H1 (cell line): ENCODE data around the gene KLK5. TPM values are rescaled to one million over a fixed set of nuclear protein-coding genes. Genes with fewer than 3 reads are reported as not detected.

Source experiments
- CTCF ChIA-PET: fragments of 300-600 bp; sonication (Branson Sonifier 250); formaldehyde crosslinking; loops from one replicate; lab custom pipeline; 2021; ENCODE audit not compliant: partially characterized antibody; lab: Charles Lee
- POLR2A ChIA-PET: fragments of 300-600 bp; sonication (Branson Sonifier 250); formaldehyde crosslinking; loops from one replicate; lab custom pipeline; 2021; ENCODE audit warnings: inconsistent platforms; ENCODE audit not compliant: partially characterized antibody; lab: Charles Lee
- DNase-seq, 2 experiments: peaks; one replicate each; pipeline versions ENCODE4 v3.0.0 to v3.0.0-alpha.2; 2010 to 2022; ENCODE audit warnings: low spot score in 2 of 2, low read depth in 1 of 2, mixed read lengths in 1 of 2
- FAIRE-seq: peaks from 2 replicates; lab custom pipeline; 2011; peaks lifted over from hg19 to GRCh38; lab: Jason Lieb, UNC
- H2AFZ ChIP-seq: 2 replicates; pipeline ENCODE4 v1.8.1; 2012; ENCODE audit warnings: low read length, inconsistent platforms
- H2AK5ac ChIP-seq: 2 replicates; pipeline ENCODE4 v1.6.1; 2013; ENCODE audit warnings: low read depth, low read length
- H2BK120ac ChIP-seq: replicated peaks from 2 replicates; pipeline ENCODE3; 2013; ENCODE audit warnings: low read depth, low read length, inconsistent platforms
- H2BK12ac ChIP-seq: 2 replicates; pipeline ENCODE4 v1.6.1; 2013; ENCODE audit warnings: low read depth, low read length
- H2BK15ac ChIP-seq: 2 replicates; pipeline ENCODE4 v1.6.1; 2013; ENCODE audit warnings: low read length
- H2BK20ac ChIP-seq: 2 replicates; pipeline ENCODE4 v1.6.1; 2013; ENCODE audit warnings: low read length
- H2BK5ac ChIP-seq: 2 replicates; pipeline ENCODE4 v1.6.1; 2013; ENCODE audit warnings: low read depth, low read length
- H3K14ac ChIP-seq: 2 replicates; pipeline ENCODE4 v1.6.1; 2013; ENCODE audit warnings: inconsistent platforms; ENCODE audit not compliant: insufficient read length
- H3K18ac ChIP-seq: 2 replicates; pipeline ENCODE4 v1.6.1; 2013; ENCODE audit warnings: low read length; ENCODE audit errors: extremely low read depth
- H3K23ac ChIP-seq: 2 replicates; pipeline ENCODE4 v1.6.1; 2013; ENCODE audit warnings: inconsistent platforms; ENCODE audit not compliant: insufficient read length
- H3K23me2 ChIP-seq: 2 replicates; pipeline ENCODE4 v1.6.1; 2013; ENCODE audit warnings: low read depth, low read length
- H3K27ac ChIP-seq: 2 replicates; pipeline ENCODE4 v1.6.1; 2011; ENCODE audit warnings: low read depth, low read length, inconsistent platforms
- H3K27me3 ChIP-seq, 4 experiments: replicated peaks in 1 of 4; 1 replicate in 1 of 4; 2 replicates in 3 of 4; pipeline versions ENCODE4 v1.6.1 to v1.8.1; 2011 to 2013; ENCODE audit warnings: low read length in 3 of 4, mild to moderate bottlenecking in 3 of 4, inconsistent platforms in 2 of 4, mixed read lengths in 2 of 4, moderate library complexity in 1 of 4; ENCODE audit not compliant: control insufficient read depth in 3 of 4, insufficient read depth in 3 of 4; ENCODE audit errors: extremely low read depth in 1 of 4
- H3K36me3 ChIP-seq, 4 experiments: 2 replicates each; pipeline versions ENCODE4 v1.6.1 to v1.8.1; 2011 to 2013; ENCODE audit warnings: mild to moderate bottlenecking in 4 of 4, low read length in 3 of 4, moderate library complexity in 2 of 4, control low read depth in 1 of 4, inconsistent platforms in 1 of 4; ENCODE audit not compliant: insufficient read depth in 4 of 4, control insufficient read depth in 2 of 4
- H3K4ac ChIP-seq: replicated peaks from 2 replicates; pipeline ENCODE3; 2013; ENCODE audit warnings: low read length, low read depth, mixed read lengths, inconsistent platforms; ENCODE audit not compliant: insufficient read length
- H3K4me1 ChIP-seq, 4 experiments: replicated peaks in 1 of 4; 1 replicate in 1 of 4; 2 replicates in 3 of 4; pipeline versions ENCODE4 v1.6.1 to v1.8.1; 2011 to 2013; ENCODE audit warnings: low read length in 3 of 4, inconsistent platforms in 2 of 4, mixed read lengths in 1 of 4; ENCODE audit not compliant: insufficient read depth in 4 of 4, control insufficient read depth in 3 of 4
- H3K4me2 ChIP-seq, 2 experiments: 2 replicates each; pipeline versions ENCODE4 v1.6.1 to v1.8.1; 2011 to 2013; ENCODE audit warnings: low read depth in 2 of 2, low read length in 2 of 2, control low read depth in 1 of 2, inconsistent platforms in 1 of 2, mild to moderate bottlenecking in 1 of 2; ENCODE audit not compliant: insufficient read depth in 1 of 2
- H3K4me3 ChIP-seq, 4 experiments: fragments of 200-600, 300-600 bp in 1 of 4; sonication (generic), shearing (Covaris generic), sonication (Bioruptor Twin) in 1 of 4; 2 replicates each; pipeline versions ENCODE4 v1.5.1 to v1.8.1; 2011 to 2016; ENCODE audit warnings: low read length in 4 of 4, low read depth in 3 of 4, control low read depth in 2 of 4, inconsistent platforms in 2 of 4, mild to moderate bottlenecking in 2 of 4, mixed read lengths in 1 of 4, moderate library complexity in 1 of 4; ENCODE audit not compliant: insufficient read depth in 2 of 4; ENCODE audit errors: extremely low read depth in 1 of 4
- H3K56ac ChIP-seq: replicated peaks from 2 replicates; pipeline ENCODE3; 2013; ENCODE audit warnings: low read depth, mild to moderate bottlenecking, mixed read lengths, low read length, inconsistent platforms; ENCODE audit not compliant: insufficient read length
- H3K79me1 ChIP-seq: 2 replicates; pipeline ENCODE4 v1.6.1; 2013; ENCODE audit warnings: low read depth, low read length, control low read depth
- H3K79me2 ChIP-seq, 2 experiments: 2 replicates each; pipeline versions ENCODE4 v1.6.1 to v1.8.1; 2012 to 2013; ENCODE audit warnings: low read length in 2 of 2, mild to moderate bottlenecking in 2 of 2, inconsistent platforms in 1 of 2; ENCODE audit not compliant: insufficient read depth in 2 of 2, control insufficient read depth in 1 of 2
- H3K9ac ChIP-seq, 4 experiments: replicated peaks in 1 of 4; 1 replicate in 1 of 4; 2 replicates in 3 of 4; pipeline versions ENCODE4 v1.6.1 to v1.8.1; 2011 to 2013; ENCODE audit warnings: low read depth in 3 of 4, low read length in 3 of 4, control low read depth in 2 of 4, mild to moderate bottlenecking in 2 of 4, moderate library complexity in 2 of 4, inconsistent platforms in 1 of 4; ENCODE audit errors: extremely low read depth in 1 of 4
- H3K9me3 ChIP-seq, 2 experiments: 2 replicates each; pipeline versions ENCODE4 v1.6.1 to v1.8.1; 2012 to 2013; ENCODE audit warnings: mild to moderate bottlenecking in 2 of 2, moderate library complexity in 2 of 2, control low read depth in 1 of 2, inconsistent platforms in 1 of 2, low read depth in 1 of 2, low read length in 1 of 2, mixed read lengths in 1 of 2; ENCODE audit not compliant: insufficient read depth in 2 of 2
- H4K20me1 ChIP-seq, 2 experiments: replicated peaks in 1 of 2; 2 replicates each; pipeline versions ENCODE3 to v1.8.1; 2011 to 2013; ENCODE audit warnings: inconsistent platforms in 2 of 2, low read length in 2 of 2, mild to moderate bottlenecking in 1 of 2; ENCODE audit not compliant: insufficient read depth in 2 of 2, control insufficient read depth in 1 of 2
- H4K5ac ChIP-seq: 2 replicates; pipeline ENCODE4 v1.6.1; 2013; ENCODE audit warnings: low read length, low read depth, mixed read lengths, inconsistent platforms; ENCODE audit not compliant: insufficient read length
- H4K8ac ChIP-seq: 2 replicates; pipeline ENCODE4 v1.8.0; 2013; ENCODE audit warnings: mild to moderate bottlenecking, moderate library complexity, low read length, inconsistent platforms; ENCODE audit not compliant: insufficient read depth; ENCODE audit errors: extremely low read depth
- H4K91ac ChIP-seq: replicated peaks from 2 replicates; pipeline ENCODE3; 2013; ENCODE audit warnings: low read length, mixed read lengths, inconsistent platforms; ENCODE audit not compliant: insufficient read length
- CHD2 ChIP-seq: IDR thresholded peaks from 2 replicates; pipeline ENCODE4 v1.6.1; 2012; ENCODE audit warnings: low read length, improper control_type of control experiment
- JUND ChIP-seq: IDR thresholded peaks from 2 replicates; pipeline ENCODE4 v1.6.1; 2011; ENCODE audit warnings: mild to moderate bottlenecking, improper control_type of control experiment, low read length
- NRF1 ChIP-seq: IDR thresholded peaks from 2 replicates; pipeline ENCODE4 v1.6.1; 2011; ENCODE audit warnings: mild to moderate bottlenecking, low read depth, low read length, improper control_type of control experiment
- RBBP5 ChIP-seq: IDR thresholded peaks from 2 replicates; pipeline ENCODE4 v1.7.1; 2012; ENCODE audit warnings: low read depth, mild to moderate bottlenecking, inconsistent platforms, low read length, moderate library complexity, borderline replicate concordance
- WGBS, 2 experiments: shearing (Covaris generic) in 1 of 2; methylation state at CpG; one replicate each; pipeline versions ENCODE4 v1.1.6 to v1.1.7; 2013 to 2015; ENCODE audit warnings: low lambda C conversion rate in 2 of 2, mixed read lengths in 2 of 2, inconsistent platforms in 1 of 2, low coverage in 1 of 2, missing lambda C conversion rate in 1 of 2; ENCODE audit not compliant: insufficient replicate concordance in 2 of 2, insufficient coverage in 1 of 2, insufficient read length in 1 of 2; ENCODE audit errors: extremely low coverage in 1 of 2, missing lambda C conversion rate in 1 of 2; 5-methylcytosine and 5-hydroxymethylcytosine counted together
- polyA plus RNA-seq, 7 experiments: library from polyadenylated mRNA; depleted of rRNA in 3 of 7; stranded (reverse) in 5 of 7; unstranded in 2 of 7; fragments of >200 nt in 5 of 7; fragments of 200-250 nt in 2 of 7; gene quantifications; 1 replicate in 5 of 7; 2 replicates in 1 of 7; 4 replicates in 1 of 7; pipeline versions ENCODE4 v1.2.1 to v1.2.3, GENCODE V29; 2011 to 2013; ENCODE audit warnings: missing spikeins in 2 of 7, mixed read lengths in 2 of 7
- total RNA-seq: library from RNA; stranded (reverse); fragmentation: NEBNext Ultra II Directional; extraction: Animal tissue kit (Norgen Biotek cat#: 25700); gene quantifications from 2 replicates; pipeline ENCODE4 v1.2.1, GENCODE V29; 2021

KLK5 gene
- total and polyA plus RNA-seq, 2 of the 8 experiments (the other 6 are each of a cell fraction or from before 2014, with no cell fraction given) = 0.76 to 2.0 TPM

DNA sequence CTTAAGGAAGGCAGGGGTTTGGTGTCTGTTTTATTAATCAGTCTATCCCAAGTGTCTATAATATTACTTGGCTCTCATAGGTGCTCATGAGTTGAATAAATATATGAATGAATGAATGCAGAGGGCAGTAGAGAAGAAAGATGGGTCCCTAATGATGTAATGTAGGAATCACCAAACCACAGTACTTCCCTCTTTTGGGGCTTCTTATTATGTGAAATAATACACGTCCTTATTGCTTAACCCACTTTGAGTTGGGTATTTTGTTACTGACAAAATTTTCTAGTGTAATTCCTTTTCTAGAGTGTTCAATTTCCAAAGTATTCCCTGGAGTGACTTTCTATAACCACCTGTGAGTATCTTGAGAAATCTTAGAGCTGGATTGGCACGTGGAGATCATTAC is 13.2 kb downstream of the KLK5 start:
- no peaks in the 10 kb centered on the region for H3K36me3 ChIP-seq
- H3K79me1 ChIP-seq = no peaks in the 10 kb centered on the region
- no peak overlapping the region for H2BK12ac ChIP-seq
- 79% methylated on average over 2 of the region's 2 CpGs; no CpG with 5 or more reads in 1 of the 2 experiments for WGBS, 2 experiments
- H3K4me2 ChIP-seq = no peak overlapping the region
- no peak overlapping the region for H2BK15ac ChIP-seq
- H3K14ac ChIP-seq = no peak overlapping the region
- TF ChIP-seq NRF1 (no peak), CHD2 (no peak), RBBP5 (no peak), JUND (no peak)
- FAIRE-seq (no peak), DNase-seq (no peak)
- H3K56ac ChIP-seq = no peak overlapping the region
- no peak overlapping the region for H2BK120ac ChIP-seq
- no peak overlapping the region for H3K4me3 ChIP-seq
- no peak overlapping the region for H4K8ac ChIP-seq
- H3K9me3 ChIP-seq = no peaks in the 10 kb centered on the region
- no peaks in the 10 kb centered on the region for H3K79me2 ChIP-seq
- H2AFZ ChIP-seq = no peak overlapping the region
- H2AK5ac ChIP-seq = no peak overlapping the region
- H2BK5ac ChIP-seq = no peak overlapping the region
- no peak overlapping the region for H3K4ac ChIP-seq
- H4K5ac ChIP-seq = no peak overlapping the region
- H4K20me1 ChIP-seq = no peaks in the 10 kb centered on the region
- H3K23ac ChIP-seq = no peak overlapping the region
- H3K27me3 ChIP-seq = no peaks in the 10 kb centered on the region
- no peaks in the 10 kb centered on the region for H3K23me2 ChIP-seq
- H3K4me1 ChIP-seq = no peaks in the 10 kb centered on the region
- no peak overlapping the region for H4K91ac ChIP-seq
- POLR2A ChIA-PET = no interaction called here
- H3K27ac ChIP-seq = no peak overlapping the region
- no peak overlapping the region for H3K9ac ChIP-seq
- H3K18ac ChIP-seq = no peak overlapping the region
- no peak overlapping the region for H2BK20ac ChIP-seq
- CTCF ChIA-PET = interaction anchor here (0.6 to 2.0 kb wide), 5 partner anchors 9 to 157 kb away, joined by 3 to 5 read pairs (median 3); no protein-coding TSS in a partner anchor
